ENCODE data around the gene C5orf24. TPM values are rescaled to one million over a fixed set of nuclear protein-coding genes. Genes with fewer than 3 reads are reported as not detected.

C5orf24 gene
- total and polyA plus RNA-seq, 8 donors: 6.0 to 17.2 (median 13.8) TPM

DNA sequence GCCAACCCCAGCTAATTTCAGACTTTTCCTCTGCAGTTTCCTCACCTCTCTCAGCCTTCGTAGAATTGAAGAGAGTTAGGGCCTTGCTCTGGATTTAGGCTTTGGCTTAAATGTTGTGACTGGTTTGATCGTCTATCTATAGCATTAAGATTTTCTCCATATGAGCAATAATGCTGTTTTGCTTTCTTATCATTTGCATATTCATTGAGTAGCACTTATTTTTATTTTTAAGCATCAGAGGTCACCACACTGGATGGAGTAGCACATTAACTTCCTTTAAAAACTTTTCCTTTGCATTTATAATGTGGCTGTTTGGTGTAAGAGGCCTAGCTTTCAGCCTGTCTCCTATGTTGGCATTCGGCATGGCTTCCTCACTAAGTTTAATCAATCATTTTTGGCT is 46.5 kb downstream of the C5orf24 start:
- DNase-seq: no peak
- no peak overlapping the region for H3K27ac ChIP-seq
- no peaks in the 10 kb centered on the region for H3K9me3 ChIP-seq
- no peak for FAIRE-seq
- peaks cover 0 to 6% (median 0%) of the 10 kb centered on the region in 3 donors for H3K36me3 ChIP-seq
- WGBS, 2 donors: 89 to 94% methylated on average over 3 of the region's 3 CpGs
- H3K4me3 ChIP-seq: no peak overlapping the region
- no peaks in the 10 kb centered on the region for H3K27me3 ChIP-seq
- intact Hi-C loops (cut with DNase I): no loop called here
- TF ChIP-seq, protein P1, sequence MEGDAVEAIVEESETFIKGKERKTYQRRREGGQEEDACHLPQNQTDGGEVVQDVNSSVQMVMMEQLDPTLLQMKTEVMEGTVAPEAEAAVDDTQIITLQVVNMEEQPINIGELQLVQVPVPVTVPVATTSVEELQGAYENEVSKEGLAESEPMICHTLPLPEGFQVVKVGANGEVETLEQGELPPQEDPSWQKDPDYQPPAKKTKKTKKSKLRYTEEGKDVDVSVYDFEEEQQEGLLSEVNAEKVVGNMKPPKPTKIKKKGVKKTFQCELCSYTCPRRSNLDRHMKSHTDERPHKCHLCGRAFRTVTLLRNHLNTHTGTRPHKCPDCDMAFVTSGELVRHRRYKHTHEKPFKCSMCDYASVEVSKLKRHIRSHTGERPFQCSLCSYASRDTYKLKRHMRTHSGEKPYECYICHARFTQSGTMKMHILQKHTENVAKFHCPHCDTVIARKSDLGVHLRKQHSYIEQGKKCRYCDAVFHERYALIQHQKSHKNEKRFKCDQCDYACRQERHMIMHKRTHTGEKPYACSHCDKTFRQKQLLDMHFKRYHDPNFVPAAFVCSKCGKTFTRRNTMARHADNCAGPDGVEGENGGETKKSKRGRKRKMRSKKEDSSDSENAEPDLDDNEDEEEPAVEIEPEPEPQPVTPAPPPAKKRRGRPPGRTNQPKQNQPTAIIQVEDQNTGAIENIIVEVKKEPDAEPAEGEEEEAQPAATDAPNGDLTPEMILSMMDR (IDR thresholded peaks at IDR 0.05): no peak
- no peak for ATAC-seq
- H3K4me1 ChIP-seq: no peaks in the 10 kb centered on the region

DNA sequence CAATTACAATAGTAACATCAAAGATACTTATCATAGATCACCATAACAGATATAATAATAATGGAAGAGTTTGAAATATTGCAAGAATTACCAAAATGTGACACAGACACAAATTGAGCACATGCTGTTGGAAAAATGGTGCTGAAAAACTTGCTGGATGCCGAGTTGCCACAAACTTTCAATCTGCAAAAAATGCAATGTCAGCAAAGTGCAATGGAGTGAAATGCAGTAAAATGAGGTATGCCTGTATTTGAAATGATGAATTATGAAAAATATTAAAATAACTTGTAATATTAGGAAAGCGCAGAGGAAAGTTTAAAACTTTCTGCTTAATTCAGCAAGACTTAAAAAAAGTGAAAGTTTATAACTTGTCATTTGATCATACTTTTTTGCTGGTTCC is 47.2 kb downstream of the C5orf24 start:
- no peak overlapping the region for H3K4me3 ChIP-seq
- intact Hi-C loops (cut with DNase I): no loop called here
- no peaks in the 10 kb centered on the region for H3K9me3 ChIP-seq
- ATAC-seq: no peak
- no peak for DNase-seq
- TF ChIP-seq, protein P1 (IDR thresholded peaks at IDR 0.05): no peak
- peaks cover 0 to 12% (median 0%) of the 10 kb centered on the region in 3 donors for H3K36me3 ChIP-seq
- FAIRE-seq: no peak
- H3K27me3 ChIP-seq: no peaks in the 10 kb centered on the region
- WGBS, 2 donors: 94 to 98% methylated on average over 2 of the region's 2 CpGs
- no peak overlapping the region for H3K27ac ChIP-seq
- no peaks in the 10 kb centered on the region for H3K4me1 ChIP-seq

DNA sequence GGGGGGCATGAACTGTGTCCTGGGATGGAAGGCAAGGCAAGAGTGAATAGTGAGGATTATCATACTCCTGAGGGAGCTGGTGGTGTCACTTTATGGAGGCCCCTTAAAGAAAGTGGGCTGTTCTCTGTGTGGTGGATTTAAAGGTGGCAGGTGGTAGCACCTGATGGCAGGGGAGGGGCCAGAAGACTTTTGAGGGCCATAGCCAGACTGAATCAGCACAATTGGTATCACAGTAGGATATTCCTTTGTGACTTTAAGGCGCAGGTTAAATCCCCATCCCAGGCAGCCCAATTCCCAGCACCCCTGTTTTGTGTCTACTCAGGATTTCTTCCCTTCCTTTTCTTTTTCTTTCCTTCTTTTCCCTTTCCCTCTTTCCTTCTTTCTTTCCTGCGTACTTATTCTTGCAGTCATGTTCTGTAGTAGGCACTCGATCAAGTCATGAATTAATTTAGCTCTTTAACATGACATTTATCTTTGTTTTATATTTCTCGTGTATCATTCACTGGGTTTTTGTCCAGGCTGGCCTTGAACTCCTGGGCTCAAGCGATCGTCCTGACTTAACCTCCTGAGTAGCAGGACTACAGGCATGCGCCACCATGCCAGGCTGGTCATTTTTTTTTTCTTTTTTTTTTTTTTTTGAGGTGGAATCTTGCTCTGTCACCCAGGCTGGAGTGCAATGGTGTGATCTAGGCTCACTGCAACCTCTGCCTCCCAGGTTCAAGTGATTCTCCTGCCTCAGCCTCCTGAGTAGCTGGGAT is 48.2 kb downstream of the C5orf24 start:
- H3K27me3 ChIP-seq: no peaks in the 10 kb centered on the region
- 80 to 89% methylated on average over 7 of the region's 7 CpGs for WGBS, 2 donors
- TF ChIP-seq, protein P1 (IDR thresholded peaks at IDR 0.05): no peak
- peaks cover 0 to 13% (median 0%) of the 10 kb centered on the region in 3 donors for H3K36me3 ChIP-seq
- FAIRE-seq (no peak), DNase-seq (no peak), ATAC-seq (no peak)
- H3K27ac ChIP-seq: no peak overlapping the region
- no peak overlapping the region for H3K4me3 ChIP-seq
- H3K4me1 ChIP-seq: no peaks in the 10 kb centered on the region
- intact Hi-C loops (cut with DNase I): no loop called here
- H3K9me3 ChIP-seq: no peaks in the 10 kb centered on the region

DNA sequence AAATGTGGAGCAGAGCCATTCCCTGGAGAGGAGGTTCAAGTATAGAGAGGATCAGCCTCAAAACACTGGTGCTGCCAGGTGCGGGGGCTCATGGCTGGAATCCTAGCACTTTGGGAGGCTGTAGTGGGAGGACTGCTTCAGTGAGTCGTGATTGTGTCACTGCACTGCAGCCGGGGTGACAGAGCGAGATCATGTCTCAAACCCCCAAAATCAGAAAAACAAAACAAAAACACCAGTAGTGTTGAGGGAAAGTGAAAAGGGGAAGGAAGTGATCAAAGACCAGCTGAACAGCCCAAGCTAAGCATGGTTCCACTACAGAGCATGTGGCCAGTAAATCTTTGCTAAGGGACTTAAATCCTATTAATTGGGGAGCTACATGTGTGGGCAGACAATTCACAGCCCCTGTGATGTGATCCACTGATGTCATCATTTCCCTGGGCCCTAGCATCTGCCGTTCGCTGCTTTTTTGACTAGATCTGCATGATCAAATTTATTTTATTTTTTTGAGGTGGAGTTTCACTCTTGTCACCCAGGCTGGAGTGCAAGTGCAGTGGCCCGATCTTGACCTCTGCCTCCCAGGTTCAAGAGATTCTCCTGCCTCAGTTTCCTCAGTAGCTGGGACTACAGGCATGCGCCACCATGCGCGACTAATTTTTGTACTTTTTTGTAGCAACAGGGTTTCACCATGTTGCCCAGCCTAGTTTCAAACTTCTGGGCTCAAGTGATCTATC is 56.5 kb downstream of the C5orf24 start:
- TF ChIP-seq, protein P1 (IDR thresholded peaks at IDR 0.05): no peak
- H3K4me1 ChIP-seq: no peaks in the 10 kb centered on the region
- FAIRE-seq: no peak
- peaks cover 0 to 17% (median 0%) of the 10 kb centered on the region in 3 donors for H3K36me3 ChIP-seq
- H3K9me3 ChIP-seq: no peaks in the 10 kb centered on the region
- WGBS, 2 donors: 88 to 91% methylated on average over 10 of the region's 10 CpGs
- no peaks in the 10 kb centered on the region for H3K27me3 ChIP-seq
- no peak overlapping the region for H3K27ac ChIP-seq
- no peak overlapping the region for H3K4me3 ChIP-seq
- DNase-seq: no peak
- ATAC-seq: no peak
- intact Hi-C loops (cut with DNase I): no loop called here
